Stimulated activated CD8-positive, alpha-beta memory T cell treated with anti-CD3 and anti-CD28 coated beads, Interleukin-4, amount 100 ng/mL, for 48 hours (primary cell): ENCODE measurements around the gene DTX3.
"Not testable (repeated sequence)": the region's sequence is repeated elsewhere in the genome, so short reads cannot be mapped to it uniquely, and the experiment has no call there.

Experiments used
- DNase-seq: peaks from one replicate; pipeline ENCODE4 v3.0.0-alpha.2; 2020

The DTX3 gene

GRCh38 chr12:57604454-57604991, at the start of gene DTX3:
Gene DTX3, plus strand, starts transcription at chr12:57604824. Its CDS starts 1,694 bp downstream, at chr12:57606518.
- peak; percentile 65 for DNase-seq

DNA sequence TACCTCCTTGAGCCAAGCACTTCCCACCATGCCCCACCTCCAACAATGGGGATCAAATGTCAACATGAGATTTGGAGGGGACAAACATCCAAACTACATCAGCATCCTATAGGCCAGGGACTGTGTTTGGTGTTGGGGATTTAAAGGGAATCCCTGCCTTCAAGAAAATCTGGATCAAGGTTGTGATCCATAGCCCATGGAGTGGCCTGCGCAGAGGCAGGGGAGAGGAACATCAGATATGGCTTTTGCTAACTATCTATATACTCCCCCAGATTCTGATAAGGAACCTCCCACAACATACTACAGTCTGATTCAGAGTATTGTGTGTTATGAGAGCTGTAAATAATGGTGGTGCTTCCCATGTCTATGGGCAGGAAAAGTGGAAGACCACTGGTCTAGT, 49.7 kb upstream of the DTX3 start:
- DNase-seq, result no peak

- no peak for DNase-seq
These were observed 45.8 kb upstream of the DTX3 start for GRCh38 chr12:57558864-57559263.

GRCh38 chr12:57560516-57560915, 44.1 kb upstream of the DTX3 start:
- DNase-seq, result no peak

DNA sequence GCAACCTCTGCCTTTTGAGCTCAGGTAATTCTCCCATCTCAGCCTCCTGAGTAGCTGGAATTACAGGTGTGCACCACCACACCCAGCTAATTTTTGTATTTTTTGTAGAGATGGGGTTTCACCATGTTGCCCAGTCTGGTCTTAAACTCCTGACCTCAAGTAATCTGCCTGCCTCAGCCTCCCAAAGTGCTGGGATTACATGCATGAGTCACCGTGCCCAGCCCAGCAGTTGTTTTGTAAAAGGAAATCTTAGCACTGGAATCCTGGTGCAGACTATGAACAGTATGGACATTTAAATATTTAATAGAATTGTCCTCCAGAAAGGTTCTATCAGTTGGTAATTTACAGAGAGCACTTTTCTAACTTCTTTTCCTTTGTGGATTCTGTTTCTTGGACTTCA, 43.5 kb upstream of the DTX3 start:
- DNase-seq, result not testable (repeated sequence)

DNA sequence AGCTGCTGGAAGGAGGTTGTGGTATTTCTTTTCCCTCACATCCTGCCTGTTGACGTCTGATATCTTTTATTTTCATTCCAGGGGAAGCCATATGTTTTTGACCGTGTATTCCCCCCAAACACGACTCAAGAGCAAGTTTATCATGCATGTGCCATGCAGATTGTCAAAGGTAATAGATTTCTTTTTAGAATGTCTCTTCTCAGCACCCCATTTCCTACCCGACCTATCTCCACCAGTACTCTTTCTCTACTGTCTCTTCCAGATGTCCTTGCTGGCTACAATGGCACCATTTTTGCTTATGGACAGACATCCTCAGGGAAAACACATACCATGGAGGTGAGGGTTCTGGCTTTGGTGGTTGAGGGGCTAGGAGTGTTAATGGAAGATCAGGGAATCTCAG, 41.3 kb upstream of the DTX3 start:
- no peak for DNase-seq

- DNase-seq, result no peak
These were observed 40.4 kb upstream of the DTX3 start for GRCh38 chr12:57564178-57564740.

- no peak for DNase-seq
These were observed 35.8 kb upstream of the DTX3 start for GRCh38 chr12:57568838-57569237.

DNA sequence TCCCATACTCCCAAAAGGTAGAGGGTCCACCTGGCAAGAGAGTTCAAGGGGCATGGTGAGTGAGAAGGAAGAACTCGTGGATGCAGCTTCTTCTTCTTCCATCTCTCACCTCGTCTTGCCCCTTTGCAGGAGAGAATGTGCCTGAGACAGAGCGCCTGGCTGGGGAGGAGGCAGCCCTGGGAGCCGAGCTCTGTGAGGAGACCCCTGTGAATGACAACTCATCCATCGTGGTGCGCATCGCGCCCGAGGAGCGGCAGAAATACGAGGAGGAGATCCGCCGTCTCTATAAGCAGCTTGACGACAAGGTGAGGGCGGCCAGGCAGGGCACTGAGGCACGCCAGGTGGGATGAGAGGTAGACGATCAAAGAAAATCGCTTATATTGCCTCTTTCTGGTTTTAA, 34.8 kb upstream of the DTX3 start:
- DNase-seq, result no peak

- not testable (repeated sequence) for DNase-seq
These were observed 34.2 kb upstream of the DTX3 start for GRCh38 chr12:57570438-57570837.

- no peak for DNase-seq
These were observed 32.5 kb upstream of the DTX3 start for GRCh38 chr12:57571926-57572762.

DNA sequence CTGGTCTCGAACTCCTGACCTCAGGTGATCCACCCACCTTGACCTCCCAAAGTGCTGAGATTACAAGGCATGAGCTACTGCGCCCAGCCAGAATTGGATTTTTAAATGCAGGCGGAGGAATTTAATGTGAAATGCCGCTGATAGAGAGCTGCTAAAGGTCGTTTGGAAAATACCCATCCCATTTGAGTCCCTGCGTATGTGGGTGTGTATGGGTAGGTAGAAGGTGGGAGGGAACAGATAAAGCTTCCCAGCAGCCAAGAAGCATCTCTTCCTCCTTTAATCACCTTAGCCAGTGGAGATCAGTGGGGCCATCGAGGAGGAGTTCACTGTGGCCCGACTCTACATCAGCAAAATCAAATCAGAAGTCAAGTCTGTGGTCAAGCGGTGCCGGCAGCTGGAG, 29.8 kb upstream of the DTX3 start:
- DNase-seq, result no peak

DNA sequence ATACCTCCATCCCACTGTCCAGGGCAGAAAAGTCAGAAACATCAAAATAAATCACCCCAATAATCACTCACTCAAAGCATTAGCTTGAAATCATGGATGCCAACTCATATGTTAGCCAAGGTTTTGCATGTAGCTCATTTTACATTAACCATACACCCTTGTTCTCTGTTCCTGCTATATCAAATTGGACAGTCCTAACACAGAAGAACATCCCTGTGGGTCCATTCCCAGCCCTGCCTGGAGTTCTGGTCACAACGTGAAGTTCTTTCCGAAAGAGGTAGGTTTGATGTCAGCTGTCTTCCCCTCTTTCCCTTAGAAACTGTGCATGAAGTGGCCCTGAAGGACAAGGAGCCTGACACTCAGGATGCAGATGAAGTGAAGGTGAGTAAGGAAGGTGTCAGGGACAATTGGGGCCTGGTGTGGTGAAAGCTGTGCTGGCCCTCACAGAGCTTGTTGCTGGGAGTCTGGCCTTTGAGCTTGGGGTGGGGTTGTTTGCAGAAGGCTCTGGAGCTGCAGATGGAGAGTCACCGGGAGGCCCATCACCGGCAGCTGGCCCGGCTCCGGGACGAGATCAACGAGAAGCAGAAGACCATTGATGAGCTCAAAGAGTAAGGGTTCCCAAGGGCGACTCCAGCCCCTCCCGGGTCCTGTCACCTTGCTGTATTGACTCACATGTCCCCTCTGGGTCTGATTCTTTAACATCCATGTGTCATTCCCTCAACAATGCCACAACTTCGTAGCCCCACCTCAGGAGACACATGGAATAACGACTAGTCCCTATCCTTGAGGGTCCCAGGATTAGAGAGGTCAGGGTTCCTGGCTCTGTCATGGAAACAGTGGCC, 28.6 kb upstream of the DTX3 start:
- no peak for DNase-seq

DNA sequence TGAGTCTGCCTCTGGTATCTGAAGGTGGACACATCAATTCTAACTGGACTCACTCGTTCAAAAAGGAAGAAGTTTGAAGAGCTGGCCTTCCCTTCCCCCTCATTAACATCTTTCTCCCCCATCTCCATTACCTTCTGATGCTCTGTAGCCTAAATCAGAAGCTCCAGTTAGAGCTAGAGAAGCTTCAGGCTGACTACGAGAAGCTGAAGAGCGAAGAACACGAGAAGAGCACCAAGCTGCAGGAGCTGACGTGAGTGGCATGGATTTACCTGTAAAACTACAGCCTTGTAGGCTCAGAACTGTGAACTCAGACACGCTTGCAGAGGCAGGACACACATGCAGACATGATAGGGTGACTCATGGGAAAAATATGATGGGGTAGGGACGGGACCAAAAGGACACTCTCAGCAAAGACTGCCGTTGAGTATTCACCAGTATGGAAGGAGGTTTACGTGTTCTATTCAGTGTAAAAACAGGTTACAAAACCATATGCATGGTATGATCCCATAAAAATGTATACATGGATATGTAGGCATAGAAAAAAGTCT, 27.9 kb upstream of the DTX3 start:
- DNase-seq, result no peak

DNA sequence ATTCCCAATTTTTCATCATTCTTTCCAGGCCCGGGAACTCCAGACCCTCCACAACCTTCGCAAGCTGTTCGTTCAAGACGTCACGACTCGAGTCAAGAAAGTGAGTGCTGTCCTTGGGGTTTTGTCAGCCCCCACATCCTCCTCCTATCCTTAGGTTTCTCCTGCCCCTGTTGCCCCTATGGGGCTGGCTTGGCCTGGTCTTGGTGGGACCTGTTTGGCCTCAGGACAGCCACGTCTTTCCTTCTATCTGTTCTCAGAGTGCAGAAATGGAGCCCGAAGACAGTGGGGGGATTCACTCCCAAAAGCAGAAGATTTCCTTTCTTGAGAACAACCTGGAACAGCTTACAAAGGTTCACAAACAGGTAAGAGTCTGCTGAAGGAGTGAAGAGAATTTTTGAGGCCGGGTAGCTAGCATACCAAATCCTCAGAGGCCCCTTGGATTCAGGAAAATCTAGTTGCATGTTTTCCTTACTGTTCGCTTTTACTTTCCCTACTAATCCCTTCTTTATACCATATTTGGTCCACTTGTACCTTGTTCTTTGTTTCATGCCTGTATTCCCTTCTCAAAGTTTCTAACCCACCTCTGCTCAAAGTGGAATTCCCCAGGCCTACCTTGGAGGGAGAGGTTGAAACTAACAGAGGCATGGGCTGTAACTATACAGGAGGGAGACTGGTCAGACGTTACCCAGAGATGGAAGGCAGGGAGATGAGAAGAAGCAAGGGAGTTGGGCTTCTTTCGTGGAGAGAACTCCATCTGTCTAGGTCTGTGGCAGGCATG, 26.5 kb upstream of the DTX3 start:
- no peak for DNase-seq

GRCh38 chr12:57579011-57579410, 25.6 kb upstream of the DTX3 start:
- no peak for DNase-seq

DNA sequence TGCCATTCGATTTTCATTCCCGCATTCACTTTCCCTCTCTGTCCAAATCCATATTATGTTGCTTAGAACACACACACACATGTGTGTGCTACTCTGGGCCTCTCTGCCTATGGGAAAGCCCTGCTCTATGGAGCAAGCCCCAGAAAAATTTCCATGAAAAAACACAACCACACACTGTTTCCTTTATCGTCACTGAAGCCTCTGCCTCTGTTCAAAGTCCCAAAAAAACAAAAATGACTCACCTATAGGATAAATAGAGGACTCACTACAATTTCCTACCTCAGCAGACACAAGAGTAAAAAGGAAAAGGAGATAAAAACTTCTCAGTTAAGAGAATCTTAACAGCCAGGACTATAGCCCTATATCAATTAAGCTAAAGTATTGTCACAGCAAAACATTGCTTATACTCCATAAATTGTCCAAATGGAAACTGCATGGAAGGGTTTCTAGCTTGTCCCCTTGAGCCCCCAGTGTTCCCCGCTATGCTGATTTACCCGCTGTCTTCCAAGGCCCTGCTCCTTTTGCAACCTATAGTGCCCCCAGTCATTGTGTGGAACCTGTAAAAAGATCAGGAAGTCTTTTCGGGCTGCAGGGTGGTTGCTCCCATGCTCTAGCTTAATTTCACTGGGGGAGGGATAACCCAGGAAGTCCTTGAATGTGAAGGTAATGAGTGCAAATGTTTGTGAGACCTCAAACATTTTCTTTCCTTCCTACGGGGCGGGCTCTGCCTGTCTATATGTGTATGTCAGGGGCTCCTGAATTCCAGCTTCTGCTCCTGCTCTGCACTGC, 24.8 kb upstream of the DTX3 start:
- no peak for DNase-seq

- DNase-seq, result no peak
These were observed 24.2 kb upstream of the DTX3 start for GRCh38 chr12:57580466-57580795.

GRCh38 chr12:57581802-57582201, 22.8 kb upstream of the DTX3 start:
- DNase-seq, result no peak

- DNase-seq, result no peak
These were observed 22.2 kb upstream of the DTX3 start for GRCh38 chr12:57582440-57582839.

DNA sequence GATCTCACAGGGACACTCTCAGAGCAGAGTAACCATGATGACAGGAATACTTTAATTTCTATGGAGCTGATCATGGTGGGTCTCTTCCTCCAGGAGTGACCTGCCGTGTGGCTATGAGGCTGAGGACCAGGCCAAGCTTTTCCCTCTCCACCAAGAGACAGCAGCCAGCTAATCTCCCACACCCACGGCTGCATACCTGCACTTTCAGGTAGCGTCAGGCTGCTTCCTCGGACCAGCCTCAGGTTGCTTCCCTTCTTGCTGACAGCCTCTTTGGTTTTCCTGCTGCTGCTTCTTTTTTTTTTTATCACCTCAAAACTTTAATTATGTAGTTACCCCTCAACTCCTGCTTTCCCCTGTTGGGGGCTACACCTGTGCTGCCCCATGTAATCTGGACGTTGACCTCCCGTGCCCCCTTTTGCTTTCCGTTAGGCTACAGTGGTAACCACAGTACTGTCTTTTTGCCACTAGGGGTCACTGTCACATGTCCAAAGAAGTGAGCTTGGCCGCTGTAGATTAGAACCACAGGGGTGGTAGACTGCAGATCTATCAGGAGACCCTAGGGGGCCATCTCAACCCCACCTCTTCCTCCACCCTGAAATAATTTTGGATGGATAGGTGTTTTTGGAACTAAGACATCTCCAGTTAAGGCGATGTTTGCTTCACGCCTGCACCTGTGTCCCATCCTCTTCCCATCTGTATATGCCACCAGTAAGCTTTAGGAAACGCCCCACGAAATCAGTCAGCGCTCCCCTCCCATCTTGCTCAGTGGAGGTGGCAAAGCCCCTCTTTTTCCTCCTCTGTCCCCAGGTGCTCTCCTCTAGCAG, 21.4 kb upstream of the DTX3 start:
- DNase-seq, result peak; percentile 74
